ENCODE results near the gene FRMD4A.
"Not testable (repeated sequence)": the region's sequence is repeated elsewhere in the genome, so short reads cannot be mapped to it uniquely, and the experiment has no call there.

Gene FRMD4A

GRCh38 chr10:13865220-13865619 lies 465.5 kb downstream of the FRMD4A start:
- not testable (repeated sequence) for DNase-seq (ENCODE audit: low spot score); H3K4me1 Mint-ChIP-seq (ENCODE audit: low read depth); H3K27ac Mint-ChIP-seq; H3K4me3 Mint-ChIP-seq; H3K9me3 Mint-ChIP-seq; H3K36me3 Mint-ChIP-seq (ENCODE audit: low read depth)
- H3K27me3 Mint-ChIP-seq (ENCODE audit: low read depth) = peaks cover 11% of the 10 kb centered on the region

DNA sequence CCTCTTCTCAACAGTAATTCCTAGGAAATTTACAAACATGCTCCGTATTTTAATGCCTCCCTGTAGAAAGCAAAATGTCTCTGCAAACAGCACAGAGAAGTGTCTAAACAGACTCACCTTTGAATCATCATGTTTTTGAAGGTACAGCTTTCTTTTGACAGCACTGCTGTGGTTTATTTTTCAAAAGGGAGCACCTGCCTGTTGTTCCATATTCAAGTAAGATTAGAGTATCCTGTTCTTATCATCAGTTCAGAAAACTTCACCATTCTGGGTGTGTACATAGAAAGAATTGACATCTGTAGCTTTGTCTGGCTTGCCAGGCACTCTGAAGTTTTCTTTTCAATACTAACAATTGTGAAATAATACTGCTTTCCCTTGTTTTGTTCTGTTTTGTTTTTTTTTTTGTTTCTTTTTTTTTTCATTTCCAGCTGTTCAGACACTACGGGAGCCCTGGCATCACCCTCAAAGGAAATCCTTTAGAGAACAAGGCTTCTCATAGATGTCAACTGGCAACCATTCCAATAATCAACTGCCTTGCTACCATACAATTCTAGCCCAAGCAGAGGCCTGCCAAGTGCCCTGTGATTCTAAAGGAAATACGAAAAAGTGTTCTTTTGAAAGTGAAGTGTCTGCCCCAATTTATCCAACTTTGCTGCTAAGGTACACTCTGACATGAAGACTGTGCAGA lies 468.0 kb downstream of the FRMD4A start:
- no peak overlapping the region for H3K27ac Mint-ChIP-seq
- H3K27me3 Mint-ChIP-seq (ENCODE audit: low read depth) = peaks cover 11% of the 10 kb centered on the region
- no peaks in the 10 kb centered on the region for H3K9me3 Mint-ChIP-seq
- DNase-seq (ENCODE audit: low spot score) = no peak
- H3K4me3 Mint-ChIP-seq = no peak overlapping the region
- no peaks in the 10 kb centered on the region for H3K4me1 Mint-ChIP-seq (ENCODE audit: low read depth)
- no peaks in the 10 kb centered on the region for H3K36me3 Mint-ChIP-seq (ENCODE audit: low read depth)

GRCh38 chr10:13860886-13861285 lies 469.8 kb downstream of the FRMD4A start:
- Mint-ChIP-seq H3K27ac (no peak overlapping the region), H3K27me3 (ENCODE audit: low read depth) (peaks cover 11% of the 10 kb centered on the region), H3K36me3 (ENCODE audit: low read depth) (no peaks in the 10 kb centered on the region), H3K9me3 (no peaks in the 10 kb centered on the region), H3K4me1 (ENCODE audit: low read depth) (no peaks in the 10 kb centered on the region), H3K4me3 (no peak overlapping the region)
- no peak for DNase-seq (ENCODE audit: low spot score)

DNA sequence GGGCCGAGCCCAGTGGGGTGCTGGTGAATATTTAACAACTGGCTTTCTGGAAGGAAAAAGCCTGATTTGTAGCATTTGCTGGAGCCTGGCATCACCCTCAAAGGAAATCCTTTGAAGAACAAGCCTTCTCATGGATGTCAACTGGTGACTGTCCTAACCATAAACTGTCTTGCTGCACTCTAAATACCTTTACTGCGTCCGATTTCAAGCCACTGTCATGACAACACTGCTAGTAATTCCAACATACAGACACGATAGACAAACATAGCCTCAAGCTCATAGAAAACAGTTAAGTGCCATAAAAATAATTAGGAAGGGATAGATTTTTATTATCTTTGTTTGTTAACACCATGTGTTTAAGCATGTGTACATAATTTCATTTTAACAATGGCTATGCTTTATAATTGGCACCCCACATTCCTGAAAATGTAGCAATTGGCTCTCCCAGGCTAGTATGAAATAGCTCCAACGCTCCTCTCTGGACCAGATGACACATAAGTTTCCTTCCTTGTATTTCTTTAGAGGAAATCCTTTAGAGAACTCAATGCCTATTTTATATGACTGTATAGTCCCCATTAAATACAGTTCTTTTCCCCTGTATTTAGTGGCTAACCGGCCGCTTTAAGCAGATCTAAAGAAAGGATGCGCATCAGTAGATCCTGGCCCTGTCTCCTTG lies 470.6 kb downstream of the FRMD4A start:
- no peak overlapping the region for H3K4me3 Mint-ChIP-seq

GRCh38 chr10:13858709-13859108 lies 472.0 kb downstream of the FRMD4A start:
- H3K4me3 Mint-ChIP-seq = no peak overlapping the region
- peaks cover 13% of the 10 kb centered on the region for H3K27me3 Mint-ChIP-seq (ENCODE audit: low read depth)
- H3K4me1 Mint-ChIP-seq (ENCODE audit: low read depth) = no peaks in the 10 kb centered on the region
- no peaks in the 10 kb centered on the region for H3K36me3 Mint-ChIP-seq (ENCODE audit: low read depth)
- H3K9me3 Mint-ChIP-seq = no peaks in the 10 kb centered on the region
- no peak for DNase-seq (ENCODE audit: low spot score)
- no peak overlapping the region for H3K27ac Mint-ChIP-seq

More for the DNA sequence above, 470.6 kb downstream of the FRMD4A start:
- no peaks in the 10 kb centered on the region for H3K36me3 Mint-ChIP-seq (ENCODE audit: low read depth)
- H3K27me3 Mint-ChIP-seq (ENCODE audit: low read depth) = peaks cover 13% of the 10 kb centered on the region
- H3K9me3 Mint-ChIP-seq = no peaks in the 10 kb centered on the region
- H3K27ac Mint-ChIP-seq = no peak overlapping the region
- DNase-seq (ENCODE audit: low spot score) = no peak
- no peaks in the 10 kb centered on the region for H3K4me1 Mint-ChIP-seq (ENCODE audit: low read depth)

DNA sequence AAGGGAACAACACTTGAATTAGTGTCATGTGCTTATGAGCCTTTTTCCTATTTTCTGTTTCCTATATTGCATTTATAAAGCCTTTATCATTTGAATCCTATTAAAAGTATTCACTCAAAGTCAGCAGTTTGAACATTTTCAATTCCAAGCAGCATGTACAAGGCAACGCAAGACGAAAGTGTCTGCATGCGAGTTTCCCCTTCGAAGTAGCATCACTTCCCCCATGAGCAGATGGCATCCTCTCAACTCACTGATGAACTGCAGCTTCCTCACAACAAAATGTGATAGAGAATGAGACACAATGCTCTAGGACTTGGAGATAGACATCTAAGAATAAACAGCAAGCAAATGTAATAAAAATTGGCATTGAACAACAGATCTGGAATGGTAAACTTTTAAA lies 473.3 kb downstream of the FRMD4A start:
- no peak for DNase-seq (ENCODE audit: low spot score)
- Mint-ChIP-seq H3K27ac (no peak overlapping the region), H3K27me3 (ENCODE audit: low read depth) (peaks cover 7% of the 10 kb centered on the region), H3K36me3 (ENCODE audit: low read depth) (no peaks in the 10 kb centered on the region), H3K9me3 (no peaks in the 10 kb centered on the region), H3K4me3 (no peak overlapping the region), H3K4me1 (ENCODE audit: low read depth) (no peaks in the 10 kb centered on the region)

DNA sequence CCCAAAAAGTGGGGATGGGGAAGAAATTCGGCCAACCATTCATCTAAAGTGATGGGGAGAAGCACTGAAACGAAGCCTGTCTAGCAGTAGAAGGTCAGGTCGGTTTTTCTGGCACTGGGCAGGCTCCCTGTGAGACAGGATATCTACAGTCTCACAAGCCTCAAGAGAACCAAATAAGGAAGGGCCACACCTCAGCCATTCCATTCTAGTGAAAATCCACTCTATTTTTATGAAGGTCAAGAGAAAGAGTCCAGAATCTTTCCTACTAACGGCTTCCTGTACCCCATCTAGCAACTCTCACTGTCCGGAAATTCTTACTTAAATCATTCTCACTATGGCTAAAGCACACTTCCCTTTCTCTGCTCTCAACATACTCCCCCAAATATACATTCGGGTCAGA lies 476.9 kb downstream of the FRMD4A start:
- no peaks in the 10 kb centered on the region for H3K9me3 Mint-ChIP-seq
- H3K27me3 Mint-ChIP-seq (ENCODE audit: low read depth) = peaks cover 2% of the 10 kb centered on the region
- no peaks in the 10 kb centered on the region for H3K4me1 Mint-ChIP-seq (ENCODE audit: low read depth)
- H3K36me3 Mint-ChIP-seq (ENCODE audit: low read depth) = no peaks in the 10 kb centered on the region
- no peak for DNase-seq (ENCODE audit: low spot score)
- H3K27ac Mint-ChIP-seq = no peak overlapping the region
- H3K4me3 Mint-ChIP-seq = no peak overlapping the region

DNA sequence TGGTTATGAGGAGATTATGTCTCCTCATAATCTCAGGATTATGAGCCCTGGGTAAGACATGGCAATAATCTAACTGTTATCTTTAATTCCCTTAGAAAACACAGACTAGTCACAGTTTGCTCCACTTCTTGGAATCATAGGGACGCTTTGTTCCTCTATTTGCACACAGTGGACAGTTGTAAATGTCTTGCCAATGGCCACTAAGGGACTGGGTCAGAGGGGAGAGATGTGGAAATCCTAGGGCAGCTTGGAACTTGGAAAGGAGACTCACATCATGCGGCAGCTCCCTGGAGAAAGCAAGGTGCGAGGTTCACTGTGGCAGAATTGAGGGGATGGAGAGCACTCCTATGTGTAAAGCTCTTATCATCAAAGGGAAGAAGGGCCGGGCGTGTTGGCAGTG lies 477.9 kb downstream of the FRMD4A start:
- Mint-ChIP-seq H3K4me1 (ENCODE audit: low read depth) (no peaks in the 10 kb centered on the region), H3K4me3 (no peak overlapping the region), H3K27ac (no peak overlapping the region), H3K36me3 (ENCODE audit: low read depth) (no peaks in the 10 kb centered on the region), H3K9me3 (no peaks in the 10 kb centered on the region), H3K27me3 (ENCODE audit: low read depth) (peaks cover 8% of the 10 kb centered on the region)
- no peak for DNase-seq (ENCODE audit: low spot score)

DNA sequence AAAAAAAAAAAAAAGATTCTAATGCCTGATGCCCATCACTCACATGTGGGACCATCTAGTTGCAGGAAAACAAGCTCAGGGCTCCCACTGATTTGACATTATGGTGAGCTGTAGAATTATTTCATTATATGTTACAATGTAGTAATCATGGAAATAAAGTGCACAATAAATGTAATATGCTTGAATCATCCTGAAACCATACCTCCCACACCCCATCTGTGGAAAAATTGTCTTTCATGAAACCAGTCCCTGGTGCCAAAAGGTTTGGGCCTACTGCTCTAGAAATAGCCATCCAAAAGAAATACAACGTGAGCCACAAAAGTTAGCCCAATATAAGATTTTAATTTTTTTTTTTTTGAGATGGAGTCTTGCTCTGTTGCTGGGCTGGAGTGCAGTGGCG lies 478.8 kb downstream of the FRMD4A start:
- Mint-ChIP-seq H3K4me1 (ENCODE audit: low read depth) (peaks cover 5% of the 10 kb centered on the region), H3K27ac (no peak overlapping the region), H3K4me3 (no peak overlapping the region), H3K9me3 (no peaks in the 10 kb centered on the region), H3K36me3 (ENCODE audit: low read depth) (no peaks in the 10 kb centered on the region), H3K27me3 (ENCODE audit: low read depth) (peaks cover 17% of the 10 kb centered on the region)
- no peak for DNase-seq (ENCODE audit: low spot score)

DNA sequence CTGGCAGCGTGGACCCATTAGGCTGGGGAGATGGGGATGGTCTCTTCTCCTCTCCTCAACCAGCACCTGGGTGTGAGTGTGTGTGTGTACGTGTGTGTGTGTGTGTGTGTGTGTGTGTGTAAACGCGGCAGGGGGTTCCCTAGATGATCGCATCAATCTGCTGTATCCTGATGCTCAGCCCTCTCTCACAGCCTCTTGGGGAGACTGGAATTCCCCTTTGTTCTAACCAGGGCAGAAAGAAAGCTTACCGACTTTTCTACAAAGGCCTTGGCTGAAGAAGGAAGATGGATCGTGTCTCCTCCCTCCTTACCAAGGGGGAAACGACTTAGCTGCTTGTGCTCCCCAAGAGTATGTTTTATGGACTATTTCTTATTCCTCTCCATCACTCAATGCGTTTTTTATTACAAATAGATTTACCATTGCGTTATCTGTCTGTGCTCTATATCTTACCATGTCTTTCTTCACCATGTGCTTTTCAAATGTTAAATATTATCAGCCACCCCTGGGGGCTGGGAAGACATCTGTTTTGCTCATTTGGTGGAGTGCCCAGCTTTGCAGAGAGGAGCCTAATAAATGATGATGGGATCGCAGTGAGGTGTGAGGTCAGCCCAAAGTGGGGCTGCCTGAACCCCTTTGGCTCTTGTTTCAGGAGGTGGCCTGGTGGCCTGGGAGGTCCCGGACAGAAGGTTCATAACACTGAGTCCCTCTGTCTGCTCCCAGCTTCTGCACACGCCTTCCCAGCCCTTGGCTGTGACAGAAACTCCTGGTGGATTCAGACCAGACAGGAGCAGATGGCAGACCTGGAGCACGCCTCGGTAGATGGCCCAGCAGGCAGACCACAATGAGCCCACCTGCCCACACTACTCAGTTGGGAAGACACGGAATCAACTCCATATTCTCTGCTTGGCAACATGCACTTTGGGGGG lies 481.9 kb downstream of the FRMD4A start:
- no peaks in the 10 kb centered on the region for H3K36me3 Mint-ChIP-seq (ENCODE audit: low read depth)
- H3K4me3 Mint-ChIP-seq = no peak overlapping the region
- H3K9me3 Mint-ChIP-seq = no peaks in the 10 kb centered on the region
- H3K4me1 Mint-ChIP-seq (ENCODE audit: low read depth) = peaks cover 7% of the 10 kb centered on the region
- peaks cover 31% of the 10 kb centered on the region for H3K27me3 Mint-ChIP-seq (ENCODE audit: low read depth)
- DNase-seq (ENCODE audit: low spot score) = no peak
- H3K27ac Mint-ChIP-seq = no peak overlapping the region

GRCh38 chr10:13847201-13847631 lies 483.5 kb downstream of the FRMD4A start:
- peaks cover 7% of the 10 kb centered on the region for H3K4me1 Mint-ChIP-seq (ENCODE audit: low read depth)
- no peak overlapping the region for H3K4me3 Mint-ChIP-seq
- no peaks in the 10 kb centered on the region for H3K36me3 Mint-ChIP-seq (ENCODE audit: low read depth)
- H3K27me3 Mint-ChIP-seq (ENCODE audit: low read depth) = peaks cover 31% of the 10 kb centered on the region
- H3K9me3 Mint-ChIP-seq = peaks cover under 1% of the 10 kb centered on the region
- no peak overlapping the region for H3K27ac Mint-ChIP-seq
- no peak for DNase-seq (ENCODE audit: low spot score)

GRCh38 chr10:13845897-13846296 lies 484.8 kb downstream of the FRMD4A start:
- H3K27me3 Mint-ChIP-seq (ENCODE audit: low read depth) = peaks cover 31% of the 10 kb centered on the region
- H3K4me1 Mint-ChIP-seq (ENCODE audit: low read depth) = peaks cover 7% of the 10 kb centered on the region
- H3K9me3 Mint-ChIP-seq = peaks cover 14% of the 10 kb centered on the region
- no peak overlapping the region for H3K27ac Mint-ChIP-seq
- no peak for DNase-seq (ENCODE audit: low spot score)
- H3K4me3 Mint-ChIP-seq = no peak overlapping the region
- H3K36me3 Mint-ChIP-seq (ENCODE audit: low read depth) = no peaks in the 10 kb centered on the region

- Mint-ChIP-seq H3K4me3 (no peak overlapping the region), H3K27me3 (ENCODE audit: low read depth) (peaks cover 31% of the 10 kb centered on the region), H3K27ac (no peak overlapping the region), H3K9me3 (peaks cover 15% of the 10 kb centered on the region), H3K36me3 (ENCODE audit: low read depth) (no peaks in the 10 kb centered on the region), H3K4me1 (ENCODE audit: low read depth) (peaks cover 7% of the 10 kb centered on the region)
- no peak for DNase-seq (ENCODE audit: low spot score)
Measured at GRCh38 chr10:13844651-13845050, 486.1 kb downstream of the FRMD4A start.

DNA sequence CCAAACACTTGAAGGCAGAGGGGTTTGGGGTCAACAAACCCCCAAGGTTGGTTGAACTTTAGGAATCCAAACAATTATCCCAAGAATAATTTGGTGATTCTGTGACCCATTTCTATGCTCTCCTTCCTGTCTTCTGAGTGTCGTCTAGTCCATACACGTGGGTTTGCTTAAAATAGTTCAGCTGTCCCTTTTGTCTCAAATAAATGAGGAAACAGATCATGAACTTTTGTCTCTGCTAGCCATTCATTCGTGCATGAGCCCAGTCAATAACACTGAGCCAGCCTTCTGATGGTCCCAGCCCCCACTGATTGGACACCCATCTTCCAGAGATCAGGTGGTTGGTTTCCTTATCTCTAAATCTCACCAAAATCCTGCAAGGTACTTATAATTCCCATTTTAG lies 488.6 kb downstream of the FRMD4A start:
- Mint-ChIP-seq H3K4me1 (ENCODE audit: low read depth) (peaks cover 3% of the 10 kb centered on the region), H3K9me3 (peaks cover 15% of the 10 kb centered on the region), H3K27me3 (ENCODE audit: low read depth) (peaks cover 21% of the 10 kb centered on the region), H3K27ac (no peak overlapping the region), H3K4me3 (no peak overlapping the region), H3K36me3 (ENCODE audit: low read depth) (no peaks in the 10 kb centered on the region)
- no peak for DNase-seq (ENCODE audit: low spot score)

Measured in T-helper 2 cell treated with Interferon-gamma antibody and Interleukin-4, amounts not matched to agents 5 μg/mL and 100 μg/mL, for 36 hours (primary cell).